NCI-H345 treated with DMSO at 0.1 percent for 48 hours (cell line): ENCODE data around the gene MEIS2.

Experiments
- DNase-seq: peaks from one replicate; lab custom pipeline; 2025; ENCODE audit not compliant: unreplicated experiment; lab: John Stamatoyannopoulos, UW

Gene MEIS2

GRCh38 chr15:37098468-37099318 lies 1.7 kb downstream of the MEIS2 start:
- DNase-seq, result no peak

GRCh38 chr15:37097144-37097919 lies 3.0 kb downstream of the MEIS2 start:
- no peak for DNase-seq

- DNase-seq, result no peak
Measured at GRCh38 chr15:37096558-37097143, 3.7 kb downstream of the MEIS2 start.

GRCh38 chr15:37095770-37096557 lies 4.4 kb downstream of the MEIS2 start:
- no peak for DNase-seq

GRCh38 chr15:37094915-37095711 lies 5.2 kb downstream of the MEIS2 start:
- no peak for DNase-seq

- DNase-seq, result no peak
Measured at GRCh38 chr15:37094333-37094914, 5.9 kb downstream of the MEIS2 start.

- DNase-seq, result no peak
Measured at GRCh38 chr15:37093480-37094332, 6.6 kb downstream of the MEIS2 start.

GRCh38 chr15:37090543-37091175 lies 9.7 kb downstream of the MEIS2 start:
- no peak for DNase-seq

- no peak for DNase-seq
Measured at GRCh38 chr15:37088436-37088835, 11.9 kb downstream of the MEIS2 start.

- no peak for DNase-seq
Measured at GRCh38 chr15:37087131-37087588, 13.2 kb downstream of the MEIS2 start.

GRCh38 chr15:37086521-37086920 lies 13.8 kb downstream of the MEIS2 start:
- no peak for DNase-seq

GRCh38 chr15:37086120-37086519 lies 14.2 kb downstream of the MEIS2 start:
- no peak for DNase-seq

GRCh38 chr15:37084602-37085001 lies 15.7 kb downstream of the MEIS2 start:
- DNase-seq, result no peak

GRCh38 chr15:37083610-37084009 lies 16.7 kb downstream of the MEIS2 start:
- DNase-seq, result no peak

GRCh38 chr15:37081983-37082382 lies 18.4 kb downstream of the MEIS2 start:
- no peak for DNase-seq

- no peak for DNase-seq
Measured at GRCh38 chr15:37080261-37080921, 20.0 kb downstream of the MEIS2 start.

- DNase-seq, result no peak
Measured at GRCh38 chr15:37079726-37080125, 20.6 kb downstream of the MEIS2 start.

GRCh38 chr15:37078566-37078965 lies 21.8 kb downstream of the MEIS2 start:
- no peak for DNase-seq
